ENCODE results near the gene SMURF2.
"Not testable (repeated sequence)": the region's sequence is repeated elsewhere in the genome, so short reads cannot be mapped to it uniquely, and the experiment has no call there.

SMURF2 gene

GRCh38 chr17:64585146-64585545, 77.0 kb downstream of the SMURF2 start:
- DNase-seq, result no peak

DNA sequence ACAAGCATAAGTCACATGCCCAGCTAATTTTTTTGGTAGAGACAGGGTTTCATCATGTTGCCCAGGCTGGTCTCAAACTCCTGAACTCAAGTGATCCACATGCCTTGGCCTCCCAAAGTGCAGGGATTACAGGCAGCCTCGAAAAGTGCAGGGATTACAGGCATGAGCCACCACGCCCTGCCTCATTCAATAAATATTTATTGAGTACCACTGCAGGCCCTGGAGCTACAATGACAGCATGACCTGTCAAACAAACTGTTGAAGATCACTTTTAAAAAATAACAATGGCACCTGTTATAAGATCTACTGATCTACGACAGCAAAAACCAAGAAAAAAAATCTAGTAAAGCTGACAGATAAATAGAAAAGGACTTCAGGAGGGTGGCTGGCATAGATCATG, 79.1 kb downstream of the SMURF2 start:
- no peak for DNase-seq

- no peak for DNase-seq
Observed at GRCh38 chr17:64580384-64581315, 81.5 kb downstream of the SMURF2 start.

GRCh38 chr17:64579917-64580316, 82.2 kb downstream of the SMURF2 start:
- no peak for DNase-seq

DNA sequence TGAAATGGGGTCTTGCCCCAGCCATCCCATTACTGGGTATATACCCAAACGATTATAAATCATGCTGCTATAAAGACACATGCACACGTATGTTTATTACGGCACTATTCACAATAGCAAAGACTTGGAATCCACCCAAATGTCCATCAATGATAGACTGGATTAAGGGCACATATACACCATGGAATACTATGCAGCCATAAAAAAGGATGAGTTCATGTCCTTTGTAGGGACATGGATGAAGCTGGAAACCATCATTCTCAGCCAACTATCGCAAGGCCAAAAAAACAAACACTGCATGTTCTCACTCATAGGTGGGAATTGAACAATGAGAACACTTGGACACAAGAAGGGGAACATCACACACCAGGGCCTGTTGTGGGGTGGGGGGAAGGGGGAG, 85.1 kb downstream of the SMURF2 start:
- not testable (repeated sequence) for DNase-seq

- DNase-seq, result no peak
Observed at GRCh38 chr17:64575431-64575830, 86.7 kb downstream of the SMURF2 start.

GRCh38 chr17:64574646-64575045, 87.5 kb downstream of the SMURF2 start:
- DNase-seq, result no peak

DNA sequence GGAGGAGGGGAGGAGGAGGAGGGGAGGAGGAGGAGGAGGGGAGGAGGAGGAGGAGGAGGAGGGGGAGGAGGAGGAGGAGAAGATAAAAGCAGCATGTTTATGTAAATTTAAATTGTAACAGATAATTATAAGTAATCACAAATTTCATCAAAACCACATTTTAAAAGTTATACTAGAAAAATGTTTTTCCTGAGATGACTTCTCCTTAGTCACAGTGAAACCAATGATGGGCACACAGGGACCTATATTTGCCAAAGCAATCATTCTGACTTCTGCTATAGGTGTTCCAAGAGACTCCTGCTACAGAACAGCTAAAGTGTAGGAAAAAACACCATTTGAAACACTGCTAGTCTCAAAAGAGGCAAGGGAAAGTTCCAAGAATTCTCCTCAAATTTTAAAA, 88.9 kb downstream of the SMURF2 start:
- no peak for DNase-seq

DNA sequence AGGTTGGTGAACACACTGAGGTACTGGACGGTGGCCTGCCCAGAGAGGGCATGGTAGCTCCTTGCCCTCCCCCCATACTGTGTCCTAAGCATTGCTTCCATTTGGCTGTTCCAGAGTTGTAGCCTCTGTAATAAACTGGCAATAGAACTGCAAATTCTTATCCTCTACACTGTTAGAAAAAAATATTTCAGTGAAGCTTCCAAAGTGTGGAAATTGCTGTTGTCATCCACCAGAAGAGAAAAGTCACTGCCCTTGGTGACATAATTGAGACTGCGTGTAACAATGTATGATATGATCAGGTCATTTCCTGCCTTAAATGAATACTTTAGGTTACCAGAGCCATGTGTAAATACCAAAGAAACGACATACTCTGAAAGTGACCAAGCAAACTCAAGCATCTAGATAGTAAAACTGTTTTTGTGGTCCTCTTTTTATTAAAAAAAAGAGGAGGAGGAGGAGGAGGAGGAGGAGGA, 89.4 kb downstream of the SMURF2 start:
- DNase-seq, result no peak

DNA sequence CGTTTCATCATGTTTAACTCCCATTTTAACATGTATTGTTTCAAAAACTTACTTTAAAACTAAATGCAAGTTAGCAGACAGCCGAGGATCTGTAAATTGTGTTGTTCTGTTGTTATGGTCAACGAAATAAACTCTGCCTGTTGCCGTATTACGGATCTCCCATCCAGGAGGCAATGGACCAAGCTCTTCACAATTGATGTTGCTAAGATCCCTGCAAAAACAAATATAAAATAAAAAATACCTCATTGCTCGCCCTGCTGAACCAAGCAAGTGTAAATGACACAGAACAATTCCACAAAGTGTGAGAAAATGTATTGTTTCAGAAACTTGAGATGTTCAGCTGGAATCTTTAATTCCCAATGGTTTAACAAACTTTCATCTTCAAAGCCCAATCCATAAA, 90.4 kb downstream of the SMURF2 start:
- DNase-seq, result no peak

- DNase-seq, result no peak
Observed at GRCh38 chr17:64565563-64565962, 96.5 kb downstream of the SMURF2 start.

DNA sequence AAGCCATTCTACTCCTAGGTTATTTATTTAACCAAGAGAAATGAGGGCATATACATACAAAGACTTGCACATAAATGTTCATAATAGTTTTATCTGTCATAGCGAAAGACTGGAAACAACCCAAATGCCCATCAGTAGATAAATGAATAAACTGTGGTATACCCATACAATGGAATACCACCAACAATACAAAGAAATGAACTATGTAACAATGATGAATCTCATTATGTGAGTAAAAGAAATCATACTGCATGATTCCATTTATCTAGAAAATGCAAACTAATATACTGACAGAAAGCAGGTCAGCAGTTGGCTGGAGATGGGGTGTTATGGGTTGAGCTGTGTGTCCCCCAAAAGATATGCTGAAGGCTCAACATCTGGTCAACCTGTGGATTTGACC, 98.0 kb downstream of the SMURF2 start:
- DNase-seq, result no peak

- DNase-seq, result no peak
Observed at GRCh38 chr17:64555281-64555680, 106.8 kb downstream of the SMURF2 start.

DNA sequence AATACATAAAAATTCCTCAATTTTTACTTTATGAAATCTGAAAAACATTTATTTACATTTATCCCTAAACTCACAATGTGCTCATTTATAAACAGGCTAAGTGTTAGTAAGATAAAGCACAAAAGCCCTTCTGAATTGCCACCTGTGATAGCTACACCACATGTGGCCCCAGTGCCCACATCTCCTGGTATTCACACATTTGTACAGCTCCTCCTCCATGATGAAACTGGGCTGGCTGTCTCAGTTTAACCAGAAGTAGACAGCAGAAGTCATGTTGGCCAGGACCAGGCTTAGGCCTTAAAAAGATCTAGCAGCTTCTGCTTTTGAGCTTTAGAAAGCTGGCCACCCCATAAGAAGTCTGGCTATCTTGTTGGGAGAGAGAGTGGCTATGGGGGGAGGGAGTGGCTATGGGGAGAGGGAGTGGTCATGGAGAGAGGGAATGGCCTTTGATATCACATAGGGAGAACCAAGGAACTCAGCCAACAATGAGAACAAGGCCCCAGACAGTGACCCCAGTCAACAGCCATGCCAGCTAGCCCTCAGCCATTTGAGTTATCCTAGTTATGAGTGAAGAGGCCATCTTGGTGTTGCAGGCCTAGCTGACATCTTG, 108.0 kb downstream of the SMURF2 start:
- DNase-seq, result no peak

- DNase-seq, result no peak
Observed at GRCh38 chr17:64551461-64551860, 110.6 kb downstream of the SMURF2 start.

GRCh38 chr17:64547319-64547718, 114.8 kb downstream of the SMURF2 start:
- no peak for DNase-seq

DNA sequence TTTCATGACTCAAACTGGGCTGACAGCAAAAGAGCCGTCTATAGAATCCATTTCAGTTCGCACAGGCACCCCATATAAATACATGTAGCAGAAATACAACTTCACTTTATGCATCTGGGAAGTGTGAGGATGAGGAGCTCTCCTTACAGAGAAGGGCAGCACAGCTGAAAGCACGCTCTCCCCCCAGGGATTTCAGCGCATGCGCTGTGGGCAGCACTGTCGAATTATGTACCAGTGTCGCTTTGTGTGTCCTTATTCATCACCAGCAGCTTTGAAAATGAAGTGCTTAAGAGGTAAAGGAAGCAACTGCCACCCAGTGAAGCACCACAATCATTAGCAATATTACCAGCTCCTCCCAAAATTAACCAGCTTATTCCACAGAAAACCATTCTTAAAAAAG, 115.4 kb downstream of the SMURF2 start:
- no peak for DNase-seq

DNA sequence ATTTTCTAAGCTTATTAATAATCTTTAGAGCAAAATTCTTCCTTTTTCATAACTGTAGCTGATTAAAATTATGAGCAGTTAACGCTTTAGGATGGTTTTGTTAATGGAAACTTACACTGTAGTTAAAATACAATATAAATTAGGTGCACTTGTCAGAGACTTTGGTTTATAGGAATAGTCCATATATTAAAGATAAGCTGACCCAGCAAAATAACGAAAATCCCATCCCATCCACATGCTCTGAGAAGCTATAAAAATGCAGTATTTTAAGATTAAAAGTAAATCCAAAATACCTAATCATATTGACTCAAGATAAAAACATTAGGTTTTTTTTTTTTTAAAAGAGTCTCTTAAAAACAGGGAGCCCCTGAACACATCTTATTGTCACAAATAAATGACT, 117.4 kb downstream of the SMURF2 start:
- DNase-seq, result no peak

- DNase-seq, result no peak
Observed at GRCh38 chr17:64540118-64540776, 121.9 kb downstream of the SMURF2 start.

DNA sequence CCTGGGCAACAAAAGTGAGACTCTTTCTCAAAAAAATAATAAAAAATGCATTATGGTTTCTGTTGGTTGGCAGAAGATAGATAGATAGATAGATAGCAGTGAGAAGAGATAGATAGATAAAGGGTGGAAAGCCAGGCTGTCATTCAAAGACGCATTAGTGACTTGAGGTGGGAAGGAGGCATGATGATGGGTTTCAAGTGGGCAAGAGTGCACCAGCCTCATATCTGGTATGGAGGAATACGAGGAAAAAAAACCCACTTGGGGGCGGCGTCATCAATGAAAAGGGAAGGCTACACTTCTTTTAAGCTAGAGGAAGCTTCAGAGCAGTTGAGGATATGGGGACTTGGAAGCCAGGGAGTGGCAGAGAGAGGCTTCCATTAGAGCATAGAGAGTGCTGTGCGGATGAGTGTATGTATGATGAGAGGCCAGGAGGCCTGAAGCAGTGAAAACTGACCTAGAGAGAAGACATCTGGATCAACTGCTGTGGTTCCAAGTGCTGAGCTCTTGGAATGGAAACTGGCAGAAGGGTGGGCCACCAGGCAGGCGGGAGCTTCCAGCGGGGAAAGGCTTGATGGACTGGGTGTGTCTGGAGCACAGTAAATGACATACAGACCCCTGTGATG, 123.5 kb downstream of the SMURF2 start:
- no peak for DNase-seq

GRCh38 chr17:64537488-64537887, 124.6 kb downstream of the SMURF2 start:
- no peak for DNase-seq

DNA sequence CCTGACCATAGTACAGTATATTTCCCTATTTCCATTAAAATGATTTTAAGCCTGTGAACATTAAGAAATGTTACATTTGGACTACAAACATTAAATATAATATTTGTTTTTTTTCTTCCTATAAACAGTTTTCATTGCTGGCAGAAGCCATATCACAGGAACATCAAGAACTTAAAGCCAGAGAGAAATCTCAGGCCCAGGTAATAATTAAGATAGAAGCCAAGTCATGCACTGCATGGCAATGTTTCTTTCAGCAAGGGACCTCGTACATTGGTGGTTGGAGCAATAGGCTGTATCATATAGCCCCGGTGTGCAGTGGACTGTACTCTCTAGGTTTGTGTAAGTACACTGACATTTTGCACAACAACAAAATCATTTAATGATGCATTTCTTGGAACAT, 125.2 kb downstream of the SMURF2 start:
- DNase-seq, result no peak

- DNase-seq, result no peak
Observed at GRCh38 chr17:64535357-64535756, 126.8 kb downstream of the SMURF2 start.

Data from stimulated activated CD8-positive, alpha-beta memory T cell treated with anti-CD3 and anti-CD28 coated beads, Interleukin-4, amount 100 ng/mL, for 48 hours (primary cell).